Measurements from ENCODE around the gene CRYBA4. TPM values are rescaled to one million over a fixed set of nuclear protein-coding genes. Genes with fewer than 3 reads are reported as not detected.

Gene CRYBA4
- total and polyA plus RNA-seq, 2 of the 13 experiments (the other 11 are each of a cell fraction or from before 2014, with no cell fraction given), result not detected

- Histone ChIP-seq H3K36me3 (replicated peaks in 1 of 2; ENCODE audit: control insufficient read depth in 1 of 2, insufficient read depth in 2 of 2, low read length in 2 of 2) (no peaks in the 10 kb centered on the region), H3K4me1 (ENCODE audit: insufficient read depth, low read length) (peaks cover 14% of the 10 kb centered on the region), H3K27me3 (ENCODE audit: control insufficient read depth in 1 of 2, insufficient read depth in 2 of 2, low read length in 2 of 2) (no peaks in the 10 kb centered on the region), H3K4me2 (ENCODE audit: low read depth, low read length) (no peak overlapping the region), H2AFZ (ENCODE audit: low read length) (no peak overlapping the region), H3K79me2 (ENCODE audit: insufficient read depth, low read length) (no peaks in the 10 kb centered on the region), H3K4me3 (replicated peaks in 1 of 3; ENCODE audit: insufficient read depth in 1 of 3, low read depth in 2 of 3, low read length in 3 of 3) (no peak overlapping the region), H3K27ac (ENCODE audit: extremely low read length, insufficient read depth, low read length) (no peak overlapping the region), H4K20me1 (ENCODE audit: insufficient read depth, low read length) (no peaks in the 10 kb centered on the region), H3K9ac (ENCODE audit: insufficient read depth, low read depth, low read length) (no peak overlapping the region), H3K9me3 (ENCODE audit: low read length) (peaks cover 17% of the 10 kb centered on the region)
- in situ Hi-C loops (cut with HindIII; ENCODE audit: extremely low pct_ligation_motif_present, low pct_unique_long_range_greater_than_20kb), result no loop called here
- TF ChIP-seq SAFB2 (CRISPR knock-in tag; IDR thresholded peaks at IDR 0.05; ENCODE audit: borderline replicate concordance, low read depth), result no peak
- TF ChIP-seq, protein P1, sequence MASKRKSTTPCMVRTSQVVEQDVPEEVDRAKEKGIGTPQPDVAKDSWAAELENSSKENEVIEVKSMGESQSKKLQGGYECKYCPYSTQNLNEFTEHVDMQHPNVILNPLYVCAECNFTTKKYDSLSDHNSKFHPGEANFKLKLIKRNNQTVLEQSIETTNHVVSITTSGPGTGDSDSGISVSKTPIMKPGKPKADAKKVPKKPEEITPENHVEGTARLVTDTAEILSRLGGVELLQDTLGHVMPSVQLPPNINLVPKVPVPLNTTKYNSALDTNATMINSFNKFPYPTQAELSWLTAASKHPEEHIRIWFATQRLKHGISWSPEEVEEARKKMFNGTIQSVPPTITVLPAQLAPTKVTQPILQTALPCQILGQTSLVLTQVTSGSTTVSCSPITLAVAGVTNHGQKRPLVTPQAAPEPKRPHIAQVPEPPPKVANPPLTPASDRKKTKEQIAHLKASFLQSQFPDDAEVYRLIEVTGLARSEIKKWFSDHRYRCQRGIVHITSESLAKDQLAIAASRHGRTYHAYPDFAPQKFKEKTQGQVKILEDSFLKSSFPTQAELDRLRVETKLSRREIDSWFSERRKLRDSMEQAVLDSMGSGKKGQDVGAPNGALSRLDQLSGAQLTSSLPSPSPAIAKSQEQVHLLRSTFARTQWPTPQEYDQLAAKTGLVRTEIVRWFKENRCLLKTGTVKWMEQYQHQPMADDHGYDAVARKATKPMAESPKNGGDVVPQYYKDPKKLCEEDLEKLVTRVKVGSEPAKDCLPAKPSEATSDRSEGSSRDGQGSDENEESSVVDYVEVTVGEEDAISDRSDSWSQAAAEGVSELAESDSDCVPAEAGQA (IDR thresholded peaks at IDR 0.05; ENCODE audit: low read depth), result no peak
- TF ChIP-seq, protein P1 (CRISPR knock-in tag; IDR thresholded peaks at IDR 0.05; ENCODE audit: borderline replicate concordance), result no peak
- peak in 1 of 2 experiments; percentile 28; a peak in 2 of 4 replicates for TF ChIP-seq MAFK (conservative IDR thresholded peaks at IDR 0.05 in 1 of 2, IDR thresholded peaks at IDR 0.05 in 1 of 2; ENCODE audit: low read length in 2 of 2)
- TF ChIP-seq MAFF (IDR thresholded peaks at IDR 0.05; ENCODE audit: low read depth, low read length), result 0 out of 2 replicates have a peak, but pooled peaks have one; percentile 12
- ATAC-seq (no peak), DNase-seq (ENCODE audit: low spot score) (no peak), FAIRE-seq (no peak)
- ChIA-PET CTCF (ENCODE audit: low intra/inter-chr PET ratio, low total read pairs) (no interaction called here), POLR2A (no interaction called here)
- no TSS peak for BruUV-seq (replicated peaks)
- 56% methylated on average over 9 of the region's 9 CpGs for WGBS (ENCODE audit: low lambda C conversion rate)
- intact Hi-C loops (cut with micrococcal nuclease; ENCODE audit: unreplicated experiment), result no loop called here
Observed at GRCh38 chr22:26674211-26675190, 52.7 kb downstream of the CRYBA4 start.
